Ovary (tissue), 3 donors: Measurements from ENCODE around the gene TENM3.

Source experiments
- CTCF ChIP-seq, 3 donors: fragments of 450-650 bp in 2 of 3; fragments of 200-600 bp in 1 of 3; IDR thresholded peaks; one replicate each; pipeline versions ENCODE4 v1.5.1 to v1.8.0; 2016 to 2022; ENCODE audit warnings: antibody characterized with exemption in 3 of 3, mild to moderate bottlenecking in 1 of 3
- EP300 ChIP-seq: sonication (generic); formaldehyde crosslinking; IDR thresholded peaks from one replicate; pipeline ENCODE4 v1.6.1; 2017; ENCODE audit warnings: antibody characterized with exemption
- POLR2A ChIP-seq: fragments of 450-650 bp; IDR thresholded peaks from one replicate; pipeline ENCODE4 v1.6.1; 2017; ENCODE audit warnings: antibody characterized with exemption, mild to moderate bottlenecking, moderate library complexity
- donor health status: DM: no; HTN: no; CAD: no.

DNA sequence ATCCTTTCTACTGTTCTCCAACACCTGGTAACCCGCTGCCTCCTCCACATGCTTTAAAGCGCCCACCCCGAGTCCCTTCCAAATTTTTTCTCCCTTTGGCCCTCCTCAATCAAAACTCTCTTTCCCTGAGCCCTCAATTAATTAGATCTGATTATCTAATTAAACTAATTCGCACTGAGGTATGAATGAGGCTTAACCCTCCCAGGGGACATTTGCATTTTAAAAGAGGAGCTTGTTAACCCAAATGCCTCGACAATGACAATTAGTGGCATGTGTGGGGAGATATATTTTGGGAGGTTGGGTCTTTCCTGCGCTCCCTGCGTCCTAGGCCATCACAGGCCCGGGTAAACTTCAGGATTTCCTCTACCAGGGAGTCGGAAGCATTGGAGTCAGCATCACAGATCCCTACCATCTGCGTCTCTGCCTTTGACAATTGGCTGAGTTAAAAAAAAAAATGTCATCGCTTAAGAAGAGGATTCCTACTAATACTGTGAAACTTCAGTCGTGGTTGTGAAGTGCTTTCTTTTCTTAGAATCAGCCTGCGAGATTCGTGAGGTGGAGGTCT is 50.6 kb downstream of the TENM3 start:
- TF ChIP-seq CTCF (IDR thresholded peaks at IDR 0.05) (no peak), POLR2A (no peak), EP300 (no peak)
